Suprapubic skin (tissue), 4 donors: ENCODE data around the gene RIMS1.

Experiments
- EP300 ChIP-seq: sonication (generic); formaldehyde crosslinking; IDR thresholded peaks from one replicate; pipeline ENCODE4 v1.6.1; 2017; ENCODE audit warnings: antibody characterized with exemption
- POLR2A ChIP-seq, 2 donors: fragments of 450-650 bp; IDR thresholded peaks; one replicate each; pipeline ENCODE4 v1.6.1; 2017; ENCODE audit warnings: antibody characterized with exemption in 2 of 2, mild to moderate bottlenecking in 2 of 2, moderate library complexity in 2 of 2
- POLR2AphosphoS5 ChIP-seq, 3 donors: sonication (generic); formaldehyde crosslinking; IDR thresholded peaks; one replicate each; pipeline ENCODE4 v1.6.1; 2017; ENCODE audit warnings: antibody characterized with exemption in 3 of 3
- TF ChIP-seq, protein P1 (sequence below), 2 donors: fragments of 200-600 bp in 1 of 2; fragments of 450-650 bp in 1 of 2; sonication (generic) in 1 of 2; IDR thresholded peaks; one replicate each; pipeline ENCODE4 v1.5.1; 2016 to 2019; ENCODE audit warnings: antibody characterized with exemption in 2 of 2, mild to moderate bottlenecking in 1 of 2, moderate library complexity in 1 of 2

GRCh38 chr6:71892641-71893040, 6.3 kb downstream of the RIMS1 start:
- TF ChIP-seq EP300 (no peak), POLR2A (IDR thresholded peaks at IDR 0.05) (no peak), POLR2AphosphoS5 (IDR thresholded peaks at IDR 0.05) (no peak)
- TF ChIP-seq, protein P1, sequence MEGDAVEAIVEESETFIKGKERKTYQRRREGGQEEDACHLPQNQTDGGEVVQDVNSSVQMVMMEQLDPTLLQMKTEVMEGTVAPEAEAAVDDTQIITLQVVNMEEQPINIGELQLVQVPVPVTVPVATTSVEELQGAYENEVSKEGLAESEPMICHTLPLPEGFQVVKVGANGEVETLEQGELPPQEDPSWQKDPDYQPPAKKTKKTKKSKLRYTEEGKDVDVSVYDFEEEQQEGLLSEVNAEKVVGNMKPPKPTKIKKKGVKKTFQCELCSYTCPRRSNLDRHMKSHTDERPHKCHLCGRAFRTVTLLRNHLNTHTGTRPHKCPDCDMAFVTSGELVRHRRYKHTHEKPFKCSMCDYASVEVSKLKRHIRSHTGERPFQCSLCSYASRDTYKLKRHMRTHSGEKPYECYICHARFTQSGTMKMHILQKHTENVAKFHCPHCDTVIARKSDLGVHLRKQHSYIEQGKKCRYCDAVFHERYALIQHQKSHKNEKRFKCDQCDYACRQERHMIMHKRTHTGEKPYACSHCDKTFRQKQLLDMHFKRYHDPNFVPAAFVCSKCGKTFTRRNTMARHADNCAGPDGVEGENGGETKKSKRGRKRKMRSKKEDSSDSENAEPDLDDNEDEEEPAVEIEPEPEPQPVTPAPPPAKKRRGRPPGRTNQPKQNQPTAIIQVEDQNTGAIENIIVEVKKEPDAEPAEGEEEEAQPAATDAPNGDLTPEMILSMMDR (IDR thresholded peaks at IDR 0.05), result no peak
